CD8-positive, alpha-beta memory T cell (primary cell): ENCODE measurements around the gene NXN. TPM values are rescaled to one million over a fixed set of nuclear protein-coding genes. Genes with fewer than 3 reads are reported as not detected.
A peak's percentile ranks its signal among the peaks of the same experiment; 100 is the strongest.
"Not testable (repeated sequence)": the region's sequence is repeated elsewhere in the genome, so short reads cannot be mapped to it uniquely, and the experiment has no call there.

Experiments
- CTCF ChIA-PET: fragments of 350-600 bp; sonication (Branson Sonifier 250); formaldehyde crosslinking; loops from one replicate; lab custom pipeline; 2021; ENCODE audit warnings: antibody characterized with exemption; lab: Charles Lee
- POLR2A ChIA-PET: fragments of 350-600 bp; sonication (Branson Sonifier 250); formaldehyde crosslinking; loops from one replicate; lab custom pipeline; 2021; ENCODE audit warnings: antibody characterized with exemption; lab: Charles Lee
- DNase-seq, 5 donors: peaks; one replicate each; pipeline versions ENCODE4 v3.0.0 to v3.0.0-alpha.2; 2020 to 2022; ENCODE audit warnings: mixed read lengths in 1 of 5
- H3K27ac ChIP-seq: one replicate; pipeline ENCODE4 v1.7.0; 2013; ENCODE audit warnings: low read depth, mild to moderate bottlenecking, low read length, moderate library complexity
- H3K27me3 ChIP-seq: 2 replicates; pipeline ENCODE4 v1.7.0; 2013; ENCODE audit warnings: low read length, mild to moderate bottlenecking; ENCODE audit not compliant: insufficient read depth, poor library complexity, severe bottlenecking
- H3K36me3 ChIP-seq: 2 replicates; pipeline ENCODE4 v1.7.0; 2013; ENCODE audit warnings: mild to moderate bottlenecking, low read length, moderate library complexity; ENCODE audit not compliant: insufficient read depth
- H3K4me1 ChIP-seq: 2 replicates; pipeline ENCODE4 v1.7.0; 2013; ENCODE audit warnings: mild to moderate bottlenecking, low read length, moderate library complexity; ENCODE audit not compliant: insufficient read depth
- H3K4me3 ChIP-seq: 2 replicates; pipeline ENCODE4 v1.7.0; 2013; ENCODE audit warnings: mild to moderate bottlenecking, low read length
- H3K9me3 ChIP-seq: 2 replicates; pipeline ENCODE4 v1.7.0; 2013; ENCODE audit warnings: mild to moderate bottlenecking, low read length
- H3K27ac Mint-ChIP-seq, 8 donors: one replicate each; pipeline ENCODE4 v1.8.0; 2020 to 2021; ENCODE audit warnings: mixed read lengths in 8 of 8, mild to moderate bottlenecking in 6 of 8, inconsistent platforms in 3 of 8, moderate library complexity in 3 of 8
- H3K27me3 Mint-ChIP-seq, 2 donors: one replicate each; pipeline ENCODE4 v1.8.0; 2020 to 2021; ENCODE audit warnings: mixed read lengths in 2 of 2, mild to moderate bottlenecking in 1 of 2, moderate library complexity in 1 of 2
- H3K36me3 Mint-ChIP-seq, 3 donors: one replicate each; pipeline ENCODE4 v1.8.0; 2020 to 2021; ENCODE audit warnings: mixed read lengths in 3 of 3, inconsistent platforms in 1 of 3, mild to moderate bottlenecking in 1 of 3
- H3K4me1 Mint-ChIP-seq, 3 donors: one replicate each; pipeline ENCODE4 v1.8.0; 2020 to 2021; ENCODE audit warnings: mixed read lengths in 3 of 3, inconsistent platforms in 1 of 3, mild to moderate bottlenecking in 1 of 3
- H3K4me3 Mint-ChIP-seq, 7 donors: one replicate each; pipeline ENCODE4 v1.8.0; 2020 to 2021; ENCODE audit warnings: mixed read lengths in 7 of 7, mild to moderate bottlenecking in 6 of 7, moderate library complexity in 4 of 7, inconsistent platforms in 2 of 7
- H3K9me3 Mint-ChIP-seq, 5 donors: one replicate each; pipeline ENCODE4 v1.8.0; 2020 to 2022; ENCODE audit warnings: mixed read lengths in 5 of 5, mild to moderate bottlenecking in 3 of 5, moderate library complexity in 2 of 5, inconsistent platforms in 1 of 5
- polyA plus RNA-seq: library from polyadenylated mRNA; unstranded; fragments of 300-500 nt; fragmentation: Illumina TruSeq; gene quantifications from one replicate; pipeline ENCODE4 v1.2.3, GENCODE V29; 2021
- total RNA-seq, 2 experiments: library from RNA; stranded (reverse); gene quantifications; one replicate each; pipeline ENCODE4 v1.2.3, GENCODE V29; 2021

The NXN gene
- total and polyA plus RNA-seq, 3 experiments from 2014 or later, result 0.08 to 0.42 (median 0.31) TPM

DNA sequence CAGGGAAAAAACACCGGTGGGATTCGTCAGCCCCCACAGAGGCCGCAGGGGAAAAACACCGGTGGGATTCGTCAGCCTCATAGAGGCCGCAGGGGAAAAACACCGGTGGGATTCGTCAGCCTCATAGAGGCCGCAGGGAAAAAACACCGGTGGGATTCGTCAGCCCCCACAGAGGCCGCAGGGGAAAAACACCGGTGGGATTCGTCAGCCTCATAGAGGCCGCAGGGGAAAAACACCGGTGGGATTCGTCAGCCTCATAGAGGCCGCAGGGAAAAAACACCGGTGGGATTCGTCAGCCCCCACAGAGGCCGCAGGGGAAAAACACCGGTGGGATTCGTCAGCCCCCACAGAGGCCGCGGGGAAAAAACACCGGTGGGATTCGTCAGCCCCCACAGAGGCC is 143.9 kb downstream of the NXN start:
- H3K4me3 ChIP-seq, H3K9me3 ChIP-seq, H3K9me3 Mint-ChIP-seq, H3K27ac Mint-ChIP-seq, POLR2A ChIA-PET, H3K27ac ChIP-seq, H3K36me3 Mint-ChIP-seq, H3K4me1 Mint-ChIP-seq, H3K4me3 Mint-ChIP-seq, H3K36me3 ChIP-seq, DNase-seq, H3K27me3 ChIP-seq, CTCF ChIA-PET, H3K4me1 ChIP-seq: not testable (repeated sequence)
- peaks cover 4 to 13% of the 10 kb centered on the region in 2 donors for H3K27me3 Mint-ChIP-seq

DNA sequence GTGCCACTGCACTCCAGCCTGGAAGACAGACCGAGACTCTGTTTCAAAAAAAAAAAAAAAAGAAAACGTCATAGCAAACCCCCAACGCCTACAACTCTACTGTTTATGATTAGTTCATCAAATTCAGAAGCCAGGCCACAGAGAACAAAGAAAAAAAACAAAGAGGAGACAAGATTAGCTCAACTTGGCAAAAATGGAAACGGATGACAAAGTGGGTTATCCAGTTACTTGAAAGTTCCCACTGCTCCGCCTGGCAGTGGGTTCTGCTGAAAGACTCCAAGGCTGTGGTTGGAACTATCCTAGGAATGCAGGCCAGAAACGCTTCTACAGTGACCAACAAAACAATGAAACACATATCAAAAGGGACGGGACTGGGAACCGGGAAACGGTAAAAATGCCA is 144.3 kb downstream of the NXN start:
- peaks cover 5 to 14% of the 10 kb centered on the region in 2 donors for H3K27me3 Mint-ChIP-seq
- H3K4me3 ChIP-seq, result no peak overlapping the region
- no peak overlapping the region for H3K4me3 Mint-ChIP-seq
- POLR2A ChIA-PET, result no interaction called here
- H3K36me3 Mint-ChIP-seq, result no peaks in the 10 kb centered on the region
- CTCF ChIA-PET, result no interaction called here
- no peak for DNase-seq
- no peak overlapping the region for H3K27ac Mint-ChIP-seq
- no peaks in the 10 kb centered on the region for H3K36me3 ChIP-seq
- H3K27me3 ChIP-seq, result no peaks in the 10 kb centered on the region
- H3K27ac ChIP-seq, result no peak overlapping the region
- H3K9me3 ChIP-seq, result no peaks in the 10 kb centered on the region
- peaks cover 0 to 2% (median 0%) of the 10 kb centered on the region in 5 donors for H3K9me3 Mint-ChIP-seq
- H3K4me1 ChIP-seq, result no peaks in the 10 kb centered on the region
- H3K4me1 Mint-ChIP-seq, result no peaks in the 10 kb centered on the region

DNA sequence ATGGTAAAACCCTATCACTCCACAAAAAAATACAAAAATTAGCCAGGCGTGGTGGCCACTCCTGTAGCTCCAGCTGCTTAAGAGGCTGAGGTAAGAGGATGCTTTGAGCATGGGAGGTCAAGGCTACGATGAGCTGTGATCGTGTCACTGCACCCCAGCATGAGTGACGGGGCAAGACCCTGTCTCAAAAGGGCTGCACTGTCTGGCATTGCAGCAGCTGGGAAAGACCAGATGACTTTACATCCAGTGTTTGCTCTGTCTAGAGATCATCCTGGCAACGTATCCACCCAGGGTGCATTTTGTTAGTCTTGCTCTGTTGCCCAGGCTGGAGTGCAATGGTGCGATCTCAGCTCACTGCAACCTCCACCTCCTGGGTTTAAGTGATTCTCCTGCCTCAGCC is 145.4 kb downstream of the NXN start:
- Mint-ChIP-seq H3K4me1 (no peaks in the 10 kb centered on the region), H3K36me3 (no peaks in the 10 kb centered on the region), H3K4me3 (no peak overlapping the region), H3K9me3 (peaks cover 0 to 2% (median 0%) of the 10 kb centered on the region in 5 donors), H3K27me3 (peaks cover 8 to 22% of the 10 kb centered on the region in 2 donors), H3K27ac (no peak overlapping the region)
- no peak for DNase-seq
- ChIA-PET POLR2A (no interaction called here), CTCF (no interaction called here)
- Histone ChIP-seq H3K9me3 (no peaks in the 10 kb centered on the region), H3K27ac (no peak overlapping the region), H3K4me3 (no peak overlapping the region), H3K4me1 (no peaks in the 10 kb centered on the region), H3K27me3 (no peaks in the 10 kb centered on the region), H3K36me3 (no peaks in the 10 kb centered on the region)

DNA sequence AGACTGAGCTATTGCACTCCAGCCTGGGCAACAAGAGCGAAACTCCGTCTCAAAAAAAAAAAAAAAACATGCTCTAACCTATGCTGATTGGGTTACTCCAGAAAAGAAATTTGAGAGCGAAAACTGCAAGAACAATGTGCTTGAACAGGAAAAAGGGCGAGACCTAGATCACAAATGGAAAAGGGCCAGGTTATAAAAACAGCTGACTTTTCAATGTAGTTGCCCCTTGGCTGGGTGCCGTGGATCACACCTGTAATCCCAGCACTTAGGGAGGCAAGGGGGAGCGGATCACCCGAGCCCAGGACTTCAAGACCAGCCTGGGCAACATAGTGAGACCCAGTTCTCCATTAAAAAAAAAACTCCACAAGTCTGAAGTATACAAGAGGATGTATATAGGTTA is 148.6 kb downstream of the NXN start:
- CTCF ChIA-PET, result interaction anchor here (0.7 kb wide), 1 partner anchor 150 kb away, joined by 3 read pairs; no protein-coding TSS in a partner anchor

DNA sequence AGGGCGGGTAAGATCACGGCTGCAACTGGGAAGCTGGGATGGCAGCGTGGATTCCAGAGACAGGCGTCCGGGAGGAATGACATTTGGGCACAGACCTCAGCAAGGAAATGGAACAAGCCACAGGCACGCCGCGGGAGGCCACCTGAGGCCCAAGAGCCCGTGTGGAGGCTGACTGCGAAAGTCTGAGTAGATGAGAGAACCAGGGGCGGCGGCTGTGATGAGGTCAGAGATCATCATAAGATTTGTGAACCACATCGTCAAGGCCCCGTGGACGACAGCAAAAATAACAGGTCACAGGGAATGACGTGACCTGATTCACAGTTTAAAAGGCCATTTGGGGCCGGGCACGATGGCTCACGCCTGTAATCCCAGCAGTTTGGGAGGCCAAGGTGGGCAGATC is 149.2 kb downstream of the NXN start:
- no peaks in the 10 kb centered on the region for H3K4me1 Mint-ChIP-seq
- peaks cover 8 to 15% of the 10 kb centered on the region in 2 donors for H3K27me3 Mint-ChIP-seq
- CTCF ChIA-PET, result no interaction called here

More for the DNA sequence above, 148.6 kb downstream of the NXN start:
- no peaks in the 10 kb centered on the region for H3K27me3 ChIP-seq
- POLR2A ChIA-PET, result no interaction called here
- Mint-ChIP-seq H3K27ac (no peak overlapping the region), H3K36me3 (no peaks in the 10 kb centered on the region), H3K4me1 (no peaks in the 10 kb centered on the region), H3K9me3 (peaks cover 0 to 2% (median 0%) of the 10 kb centered on the region in 5 donors), H3K4me3 (no peak overlapping the region), H3K27me3 (peaks cover 8 to 15% of the 10 kb centered on the region in 2 donors)
- no peak overlapping the region for H3K27ac ChIP-seq
- H3K36me3 ChIP-seq, result no peaks in the 10 kb centered on the region
- no peak for DNase-seq
- H3K9me3 ChIP-seq, result no peaks in the 10 kb centered on the region
- no peaks in the 10 kb centered on the region for H3K4me1 ChIP-seq
- no peak overlapping the region for H3K4me3 ChIP-seq

DNA sequence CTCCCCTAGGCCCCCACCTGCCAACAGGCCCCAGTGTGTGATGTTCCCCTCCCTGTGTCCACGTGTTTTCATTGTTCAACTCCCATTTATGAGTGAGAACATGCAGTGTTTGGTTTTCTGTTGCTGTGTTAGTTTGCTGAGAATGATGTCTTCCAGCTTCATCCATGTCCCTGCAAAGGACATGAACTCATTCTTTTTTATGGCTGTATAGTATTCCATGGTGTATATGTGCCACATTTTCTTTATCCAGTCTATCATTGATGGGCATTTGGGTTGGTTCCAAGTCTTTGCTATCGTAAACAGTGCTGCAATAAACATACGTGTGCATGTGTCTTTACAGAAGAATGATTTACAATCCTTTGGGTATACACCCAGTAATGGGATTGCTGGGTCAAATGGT is 150.0 kb downstream of the NXN start:
- H3K4me1 ChIP-seq, H3K4me3 ChIP-seq, H3K9me3 Mint-ChIP-seq, H3K4me3 Mint-ChIP-seq, H3K9me3 ChIP-seq, H3K36me3 ChIP-seq, H3K36me3 Mint-ChIP-seq, H3K27ac ChIP-seq, POLR2A ChIA-PET, H3K4me1 Mint-ChIP-seq, DNase-seq, H3K27me3 ChIP-seq, H3K27ac Mint-ChIP-seq, CTCF ChIA-PET: not testable (repeated sequence)
- peaks cover 8 to 15% of the 10 kb centered on the region in 2 donors for H3K27me3 Mint-ChIP-seq

More for the DNA sequence above, 149.2 kb downstream of the NXN start:
- POLR2A ChIA-PET, result no interaction called here
- Histone ChIP-seq H3K4me1 (no peaks in the 10 kb centered on the region), H3K4me3 (no peak overlapping the region), H3K36me3 (no peaks in the 10 kb centered on the region), H3K27ac (no peak overlapping the region), H3K27me3 (no peaks in the 10 kb centered on the region), H3K9me3 (no peaks in the 10 kb centered on the region)
- no peak overlapping the region for H3K4me3 Mint-ChIP-seq
- no peak for DNase-seq
- H3K27ac Mint-ChIP-seq, result no peak overlapping the region
- H3K36me3 Mint-ChIP-seq, result no peaks in the 10 kb centered on the region
- H3K9me3 Mint-ChIP-seq, result peaks cover 0 to 2% (median 0%) of the 10 kb centered on the region in 5 donors

DNA sequence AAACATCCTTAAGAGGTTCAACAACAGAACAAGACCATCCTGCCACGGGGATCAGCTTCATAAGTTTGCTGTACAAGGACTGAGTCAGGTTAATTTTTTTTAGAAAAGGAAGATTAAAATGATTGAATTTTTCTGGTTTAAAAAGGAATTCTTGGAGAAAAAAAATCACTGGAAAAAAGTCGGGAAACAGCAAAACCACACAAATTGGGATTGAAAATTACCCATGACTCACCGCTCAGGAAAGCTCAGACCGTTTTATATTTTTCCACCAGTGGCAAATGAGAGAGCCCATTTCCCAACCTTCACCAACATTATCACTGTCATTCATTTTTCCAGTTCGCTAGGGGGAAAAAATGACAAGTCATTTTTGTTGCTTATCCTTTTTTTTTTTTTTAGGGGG is 150.8 kb downstream of the NXN start:
- no peak overlapping the region for H3K27ac ChIP-seq
- H3K4me1 Mint-ChIP-seq, result no peaks in the 10 kb centered on the region
- no peak for DNase-seq
- no peaks in the 10 kb centered on the region for H3K9me3 ChIP-seq
- POLR2A ChIA-PET, result no interaction called here
- H3K27me3 Mint-ChIP-seq, result peaks cover 8 to 15% of the 10 kb centered on the region in 2 donors
- no peak overlapping the region for H3K27ac Mint-ChIP-seq
- no peak overlapping the region for H3K4me3 ChIP-seq
- H3K27me3 ChIP-seq, result no peaks in the 10 kb centered on the region
- CTCF ChIA-PET, result no interaction called here
- H3K36me3 ChIP-seq, result no peaks in the 10 kb centered on the region
- H3K36me3 Mint-ChIP-seq, result no peaks in the 10 kb centered on the region
- H3K4me1 ChIP-seq, result no peaks in the 10 kb centered on the region
- H3K9me3 Mint-ChIP-seq, result peaks cover 0 to 2% (median 0%) of the 10 kb centered on the region in 5 donors
- H3K4me3 Mint-ChIP-seq, result no peak overlapping the region

DNA sequence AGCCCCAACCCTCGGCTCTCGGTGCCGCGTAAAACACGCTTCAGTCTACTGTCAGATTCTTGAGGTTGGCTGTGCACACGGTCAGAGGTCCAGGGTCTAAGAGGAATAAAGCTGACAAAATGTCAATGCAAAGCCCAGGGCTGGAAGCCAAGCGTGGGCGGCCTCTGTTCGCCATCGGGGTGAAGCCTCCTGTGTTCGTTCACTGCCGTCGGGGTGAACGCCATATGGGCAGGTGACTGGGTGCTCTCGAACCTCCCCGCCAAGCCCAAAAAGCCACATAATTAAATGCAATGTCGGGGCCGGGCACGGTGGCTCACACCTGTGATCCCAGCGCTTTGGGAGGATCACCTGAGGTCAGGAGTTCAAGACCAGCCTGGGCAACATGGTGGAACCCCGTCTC is 152.8 kb downstream of the NXN start:
- Mint-ChIP-seq H3K4me3 (no peak overlapping the region), H3K27me3 (peaks cover 8 to 9% of the 10 kb centered on the region in 2 donors), H3K36me3 (no peaks in the 10 kb centered on the region), H3K27ac (no peak overlapping the region), H3K9me3 (peaks cover 0 to 1% (median 0%) of the 10 kb centered on the region in 5 donors), H3K4me1 (no peaks in the 10 kb centered on the region)
- DNase-seq, result no peak
- no peaks in the 10 kb centered on the region for H3K36me3 ChIP-seq
- no peaks in the 10 kb centered on the region for H3K27me3 ChIP-seq
- no peak overlapping the region for H3K4me3 ChIP-seq
- H3K9me3 ChIP-seq, result no peaks in the 10 kb centered on the region
- CTCF ChIA-PET, result no interaction called here
- POLR2A ChIA-PET, result no interaction called here
- H3K27ac ChIP-seq, result no peak overlapping the region
- H3K4me1 ChIP-seq, result no peaks in the 10 kb centered on the region

DNA sequence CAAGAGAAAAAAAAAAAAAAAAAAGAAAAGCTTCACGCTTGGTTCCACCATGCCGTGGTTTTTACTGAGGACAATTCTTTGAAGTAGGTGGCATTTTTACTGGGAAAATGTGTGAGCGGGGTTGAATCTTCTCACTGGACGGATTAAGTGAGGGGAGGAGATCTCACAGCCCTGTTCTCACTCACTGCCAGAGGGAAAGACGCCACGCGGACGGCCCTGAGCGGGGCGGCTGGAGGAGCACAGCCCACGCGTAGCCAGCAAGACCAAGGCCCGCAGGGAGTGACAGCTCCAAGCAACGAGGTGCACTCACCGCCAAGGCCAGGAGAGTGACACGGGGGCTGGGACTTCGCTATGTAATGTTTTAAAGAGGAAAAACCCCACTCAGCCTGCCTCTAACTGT is 154.4 kb downstream of the NXN start:
- Mint-ChIP-seq H3K4me3 (no peak overlapping the region), H3K27me3 (peaks cover 3 to 7% of the 10 kb centered on the region in 2 donors), H3K4me1 (no peaks in the 10 kb centered on the region), H3K9me3 (no peaks in the 10 kb centered on the region), H3K27ac (peak overlapping the region in 1 of 8 donors; percentile 14), H3K36me3 (no peaks in the 10 kb centered on the region)
- ChIA-PET CTCF (no interaction called here), POLR2A (no interaction called here)
- no peaks in the 10 kb centered on the region for H3K36me3 ChIP-seq
- H3K27ac ChIP-seq, result no peak overlapping the region
- DNase-seq, result no peak
- no peak overlapping the region for H3K4me3 ChIP-seq
- H3K9me3 ChIP-seq, result no peaks in the 10 kb centered on the region
- no peaks in the 10 kb centered on the region for H3K4me1 ChIP-seq
- no peaks in the 10 kb centered on the region for H3K27me3 ChIP-seq
